Pons (tissue), 1 donor: ENCODE measurements around the gene KRTAP5-5.

Experiments used
- DNase-seq: peaks from one replicate; pipeline ENCODE4 v3.0.0-alpha.2; 2016; ENCODE audit warnings: low spot score

The KRTAP5-5 gene

DNA sequence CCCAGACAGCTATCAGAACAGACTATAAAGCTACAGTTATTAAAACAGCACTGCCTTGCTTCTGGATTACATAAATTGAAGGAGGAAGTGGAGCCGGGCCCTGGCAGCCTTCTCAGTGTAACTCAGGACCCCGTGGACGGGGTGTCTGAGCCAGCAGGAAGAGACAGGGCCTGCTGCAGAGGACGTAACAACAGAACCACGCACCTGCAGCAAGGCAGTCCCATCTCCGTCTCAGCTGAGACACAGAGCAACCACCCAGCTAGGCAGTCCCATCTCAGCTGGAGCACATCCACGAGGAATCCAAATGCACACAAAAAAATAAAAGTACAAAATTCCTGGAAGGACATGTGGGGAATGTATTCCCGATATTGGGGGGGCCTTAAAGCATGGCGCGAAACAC lies 50.3 kb downstream of the KRTAP5-5 start:
- no peak for DNase-seq
